Measurements from ENCODE around the gene SLC12A3.

Gene SLC12A3

DNA sequence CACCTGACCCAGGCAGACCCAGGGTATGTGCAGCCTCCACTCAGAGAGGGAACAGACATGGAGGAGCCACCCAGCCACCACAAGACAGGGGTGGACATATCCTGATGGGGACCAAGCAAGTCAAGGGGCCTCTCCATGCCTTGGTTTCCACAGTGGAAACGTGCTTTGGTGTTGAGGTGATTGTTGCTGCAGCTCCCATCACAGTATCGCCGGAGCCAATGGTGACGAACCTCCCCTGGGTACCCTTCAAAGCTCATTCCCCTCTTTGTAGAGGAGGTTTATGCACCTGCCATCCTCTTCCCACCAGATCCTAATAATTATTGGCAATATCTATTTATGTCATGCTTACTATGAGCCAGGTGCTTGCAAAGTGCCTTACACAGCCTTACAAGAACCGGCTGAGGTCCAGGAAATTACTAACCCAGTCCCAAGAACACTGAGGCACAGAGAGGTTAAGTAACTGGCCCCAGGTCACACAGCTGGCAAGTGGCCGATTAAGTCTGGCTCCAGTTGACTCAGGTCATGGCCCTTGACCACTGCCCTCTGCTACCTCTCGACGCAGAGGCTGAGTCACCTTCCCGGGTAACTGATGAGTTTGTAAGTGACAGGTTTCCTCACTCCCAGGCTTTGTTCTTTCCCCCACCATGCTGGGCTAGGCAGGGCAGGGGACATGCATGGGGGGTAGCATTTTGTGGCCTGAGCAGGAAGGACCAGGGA, 20.6 kb downstream of the SLC12A3 start:
- TF ChIP-seq, protein P1, sequence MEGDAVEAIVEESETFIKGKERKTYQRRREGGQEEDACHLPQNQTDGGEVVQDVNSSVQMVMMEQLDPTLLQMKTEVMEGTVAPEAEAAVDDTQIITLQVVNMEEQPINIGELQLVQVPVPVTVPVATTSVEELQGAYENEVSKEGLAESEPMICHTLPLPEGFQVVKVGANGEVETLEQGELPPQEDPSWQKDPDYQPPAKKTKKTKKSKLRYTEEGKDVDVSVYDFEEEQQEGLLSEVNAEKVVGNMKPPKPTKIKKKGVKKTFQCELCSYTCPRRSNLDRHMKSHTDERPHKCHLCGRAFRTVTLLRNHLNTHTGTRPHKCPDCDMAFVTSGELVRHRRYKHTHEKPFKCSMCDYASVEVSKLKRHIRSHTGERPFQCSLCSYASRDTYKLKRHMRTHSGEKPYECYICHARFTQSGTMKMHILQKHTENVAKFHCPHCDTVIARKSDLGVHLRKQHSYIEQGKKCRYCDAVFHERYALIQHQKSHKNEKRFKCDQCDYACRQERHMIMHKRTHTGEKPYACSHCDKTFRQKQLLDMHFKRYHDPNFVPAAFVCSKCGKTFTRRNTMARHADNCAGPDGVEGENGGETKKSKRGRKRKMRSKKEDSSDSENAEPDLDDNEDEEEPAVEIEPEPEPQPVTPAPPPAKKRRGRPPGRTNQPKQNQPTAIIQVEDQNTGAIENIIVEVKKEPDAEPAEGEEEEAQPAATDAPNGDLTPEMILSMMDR (IDR thresholded peaks at IDR 0.05; ENCODE audit: low read depth, low read length) = no peak
- no peak overlapping the region for H3K4me3 ChIP-seq (ENCODE audit: low read depth, low read length)

DNA sequence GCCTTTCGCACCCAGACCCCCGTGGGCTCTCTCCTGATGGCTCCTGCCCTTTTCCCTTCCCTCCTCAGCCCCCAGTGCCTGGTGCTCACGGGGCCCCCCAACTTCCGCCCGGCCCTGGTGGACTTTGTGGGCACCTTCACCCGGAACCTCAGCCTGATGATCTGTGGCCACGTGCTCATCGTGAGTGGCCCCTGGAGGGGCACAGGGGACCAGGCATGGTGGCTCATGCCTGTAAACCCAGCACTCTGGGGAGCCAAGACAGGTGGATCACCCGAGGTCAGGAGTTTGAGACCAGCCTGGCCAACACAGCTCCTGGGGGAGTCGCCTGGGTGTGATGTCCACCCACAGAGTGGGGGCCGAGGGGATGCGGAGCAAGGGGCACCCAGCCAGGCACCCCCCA, 21.3 kb downstream of the SLC12A3 start:
- H3K4me3 ChIP-seq (ENCODE audit: low read depth, low read length) = no peak overlapping the region
- TF ChIP-seq, protein P1 (IDR thresholded peaks at IDR 0.05; ENCODE audit: low read depth, low read length) = no peak

DNA sequence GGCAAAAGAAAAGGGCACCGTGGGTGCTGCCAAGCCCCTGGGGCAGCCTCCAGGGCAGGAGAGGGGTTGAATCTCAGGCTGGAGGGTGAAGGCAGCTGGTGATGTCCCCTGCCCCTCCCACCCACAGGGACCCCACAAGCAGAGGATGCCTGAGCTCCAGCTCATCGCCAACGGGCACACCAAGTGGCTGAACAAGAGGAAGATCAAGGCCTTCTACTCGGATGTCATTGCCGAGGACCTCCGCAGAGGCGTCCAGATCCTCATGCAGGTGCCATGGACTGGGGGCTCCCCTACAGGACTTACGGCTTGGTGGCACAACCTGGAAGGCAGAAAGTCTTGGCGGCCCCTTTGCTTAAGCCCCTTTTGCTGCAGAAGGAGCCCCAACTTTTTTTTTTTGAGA, 21.8 kb downstream of the SLC12A3 start:
- H3K4me3 ChIP-seq (ENCODE audit: low read depth, low read length) = no peak overlapping the region
- TF ChIP-seq, protein P1 (IDR thresholded peaks at IDR 0.05; ENCODE audit: low read depth, low read length) = no peak

DNA sequence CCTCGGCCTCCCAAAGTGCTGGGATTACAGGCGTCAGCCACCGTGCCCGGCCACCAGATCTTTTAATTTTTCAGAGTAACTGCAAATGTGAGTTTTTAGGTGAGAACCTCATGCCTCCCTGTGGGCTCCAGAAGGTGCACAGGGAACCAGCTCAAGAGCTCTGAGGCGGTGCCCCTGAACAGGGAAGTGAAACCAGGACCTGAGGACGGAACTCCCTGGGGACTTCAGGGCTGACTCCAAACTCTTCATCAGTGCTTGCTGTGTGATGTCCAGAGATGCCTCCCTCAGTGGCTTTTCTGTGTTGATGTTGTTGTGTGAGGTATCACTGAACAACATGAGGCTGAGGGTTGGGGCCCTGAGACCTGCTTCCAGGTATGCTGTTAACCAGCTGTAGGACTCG, 23.8 kb downstream of the SLC12A3 start:
- H3K4me3 ChIP-seq (ENCODE audit: low read depth, low read length) = no peak overlapping the region
- TF ChIP-seq, protein P1 (IDR thresholded peaks at IDR 0.05; ENCODE audit: low read depth, low read length) = no peak

DNA sequence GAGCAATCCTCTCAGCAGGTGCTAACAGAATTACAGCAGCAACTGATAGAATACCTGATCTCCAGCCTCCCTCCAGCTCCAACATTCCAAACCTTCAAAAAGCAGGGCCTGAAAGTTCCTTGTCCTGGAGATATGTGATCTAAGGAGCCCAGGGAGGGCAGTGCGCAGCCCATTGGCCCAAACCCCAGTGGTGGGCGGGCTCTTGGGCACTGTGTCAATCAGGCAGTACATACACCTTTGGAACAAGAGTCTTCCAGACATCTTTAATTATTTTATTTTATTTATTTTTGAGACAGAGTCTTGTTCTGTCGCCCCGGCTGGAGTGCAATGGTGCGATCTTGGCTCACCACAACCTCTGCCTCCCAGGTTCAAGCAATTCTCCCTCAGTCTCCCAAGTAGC, 24.2 kb downstream of the SLC12A3 start:
- TF ChIP-seq, protein P1 (IDR thresholded peaks at IDR 0.05; ENCODE audit: low read depth, low read length) = no peak
- no peak overlapping the region for H3K4me3 ChIP-seq (ENCODE audit: low read depth, low read length)

DNA sequence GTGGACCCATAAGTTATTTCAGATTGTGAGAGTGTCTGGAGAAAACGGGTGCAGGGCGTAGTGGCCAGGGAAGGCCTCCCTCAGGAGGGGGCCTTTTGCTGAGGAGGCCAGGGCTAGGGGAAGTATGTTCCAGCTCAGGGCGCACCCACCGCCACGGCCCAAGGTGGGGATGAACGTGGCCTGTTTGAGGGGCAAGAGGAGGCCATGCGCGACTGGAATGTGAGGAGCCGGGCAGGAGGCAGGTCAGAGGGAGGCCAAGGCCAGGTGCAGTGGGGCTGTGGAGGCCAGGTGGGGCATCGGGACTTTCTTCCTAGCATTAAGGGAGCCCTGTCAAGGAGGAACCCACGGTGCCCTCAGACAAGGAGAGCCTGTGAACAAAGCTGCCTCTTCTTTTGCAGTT, 26.7 kb downstream of the SLC12A3 start:
- TF ChIP-seq, protein P1 (IDR thresholded peaks at IDR 0.05; ENCODE audit: low read depth, low read length) = no peak
- no peak overlapping the region for H3K4me3 ChIP-seq (ENCODE audit: low read depth, low read length)

DNA sequence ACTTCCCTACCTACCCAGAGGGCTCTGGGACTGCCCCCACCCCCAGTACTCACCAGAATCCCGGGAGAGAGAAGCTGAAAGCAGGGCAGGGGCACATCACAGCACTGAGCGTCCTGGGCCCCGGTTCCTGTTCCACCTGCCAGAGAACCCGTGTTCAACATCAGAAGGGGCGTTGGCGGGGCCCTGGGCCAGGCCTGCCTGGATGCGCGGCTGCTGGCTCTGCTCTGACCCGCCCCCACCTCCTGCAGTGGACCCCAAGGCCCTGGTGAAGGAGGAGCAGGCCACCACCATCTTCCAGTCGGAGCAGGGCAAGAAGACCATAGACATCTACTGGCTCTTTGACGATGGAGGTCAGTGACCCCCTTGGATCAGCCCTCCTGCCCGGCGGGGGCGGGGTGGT, 27.7 kb downstream of the SLC12A3 start:
- TF ChIP-seq, protein P1 (IDR thresholded peaks at IDR 0.05; ENCODE audit: low read depth, low read length) = no peak
- no peak overlapping the region for H3K4me3 ChIP-seq (ENCODE audit: low read depth, low read length)

Measured in WI38 (cell line).